ENCODE results near the gene NCK2.

DNA sequence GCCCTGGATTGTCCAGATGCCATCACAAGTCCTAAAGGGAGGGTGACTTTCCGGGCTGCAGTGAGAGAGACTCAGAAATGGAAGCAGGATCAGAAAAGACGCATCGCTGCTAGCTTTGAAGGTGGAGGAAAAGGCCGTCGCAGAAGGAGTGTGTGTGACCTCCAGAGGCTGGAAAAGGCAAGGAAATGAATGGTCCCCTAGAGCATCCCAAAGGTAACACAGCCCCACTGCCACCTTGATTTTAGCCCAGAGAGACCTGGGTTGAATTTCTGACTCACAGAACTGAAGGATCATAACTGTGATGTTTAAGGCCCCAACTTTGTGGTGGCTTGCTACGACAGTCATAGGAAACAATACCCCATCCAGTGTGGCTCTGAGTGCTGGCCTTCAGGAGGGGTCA, 8.6 kb upstream of the NCK2 start:
- TF ChIP-seq, protein P1, sequence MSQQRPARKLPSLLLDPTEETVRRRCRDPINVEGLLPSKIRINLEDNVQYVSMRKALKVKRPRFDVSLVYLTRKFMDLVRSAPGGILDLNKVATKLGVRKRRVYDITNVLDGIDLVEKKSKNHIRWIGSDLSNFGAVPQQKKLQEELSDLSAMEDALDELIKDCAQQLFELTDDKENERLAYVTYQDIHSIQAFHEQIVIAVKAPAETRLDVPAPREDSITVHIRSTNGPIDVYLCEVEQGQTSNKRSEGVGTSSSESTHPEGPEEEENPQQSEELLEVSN (IDR thresholded peaks at IDR 0.05; ENCODE audit: borderline replicate concordance, low read depth), result no peak
- TF ChIP-seq, protein P2, sequence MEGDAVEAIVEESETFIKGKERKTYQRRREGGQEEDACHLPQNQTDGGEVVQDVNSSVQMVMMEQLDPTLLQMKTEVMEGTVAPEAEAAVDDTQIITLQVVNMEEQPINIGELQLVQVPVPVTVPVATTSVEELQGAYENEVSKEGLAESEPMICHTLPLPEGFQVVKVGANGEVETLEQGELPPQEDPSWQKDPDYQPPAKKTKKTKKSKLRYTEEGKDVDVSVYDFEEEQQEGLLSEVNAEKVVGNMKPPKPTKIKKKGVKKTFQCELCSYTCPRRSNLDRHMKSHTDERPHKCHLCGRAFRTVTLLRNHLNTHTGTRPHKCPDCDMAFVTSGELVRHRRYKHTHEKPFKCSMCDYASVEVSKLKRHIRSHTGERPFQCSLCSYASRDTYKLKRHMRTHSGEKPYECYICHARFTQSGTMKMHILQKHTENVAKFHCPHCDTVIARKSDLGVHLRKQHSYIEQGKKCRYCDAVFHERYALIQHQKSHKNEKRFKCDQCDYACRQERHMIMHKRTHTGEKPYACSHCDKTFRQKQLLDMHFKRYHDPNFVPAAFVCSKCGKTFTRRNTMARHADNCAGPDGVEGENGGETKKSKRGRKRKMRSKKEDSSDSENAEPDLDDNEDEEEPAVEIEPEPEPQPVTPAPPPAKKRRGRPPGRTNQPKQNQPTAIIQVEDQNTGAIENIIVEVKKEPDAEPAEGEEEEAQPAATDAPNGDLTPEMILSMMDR (IDR thresholded peaks at IDR 0.05), result no peak
- TF ChIP-seq BHLHE40 (IDR thresholded peaks at IDR 0.05; ENCODE audit: low read depth, low read length) (no peak), FOSB (CRISPR knock-in tag; IDR thresholded peaks at IDR 0.05) (no peak), POLR2A (IDR thresholded peaks at IDR 0.05; ENCODE audit: low read length) (no peak)
- TF ChIP-seq, protein P3, sequence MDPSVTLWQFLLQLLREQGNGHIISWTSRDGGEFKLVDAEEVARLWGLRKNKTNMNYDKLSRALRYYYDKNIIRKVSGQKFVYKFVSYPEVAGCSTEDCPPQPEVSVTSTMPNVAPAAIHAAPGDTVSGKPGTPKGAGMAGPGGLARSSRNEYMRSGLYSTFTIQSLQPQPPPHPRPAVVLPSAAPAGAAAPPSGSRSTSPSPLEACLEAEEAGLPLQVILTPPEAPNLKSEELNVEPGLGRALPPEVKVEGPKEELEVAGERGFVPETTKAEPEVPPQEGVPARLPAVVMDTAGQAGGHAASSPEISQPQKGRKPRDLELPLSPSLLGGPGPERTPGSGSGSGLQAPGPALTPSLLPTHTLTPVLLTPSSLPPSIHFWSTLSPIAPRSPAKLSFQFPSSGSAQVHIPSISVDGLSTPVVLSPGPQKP (IDR thresholded peaks at IDR 0.05; ENCODE audit: low read depth, low read length), result no peak

Data from A549 (cell line).